GM12892 (cell line): ENCODE results near the gene DOCK7.

Source experiments
- POLR2A ChIP-seq: IDR thresholded peaks from 2 replicates; pipeline ENCODE4 v1.6.1; 2011; ENCODE audit warnings: low read depth, low read length, control low read depth
- POLR2AphosphoS5 ChIP-seq: IDR thresholded peaks from 2 replicates; pipeline ENCODE4 v1.6.1; 2011; ENCODE audit warnings: low read depth, low read length, control low read depth

GRCh38 chr1:62415687-62416086 lies 272.5 kb downstream of the DOCK7 start:
- TF ChIP-seq POLR2AphosphoS5 = no peak
- TF ChIP-seq POLR2A = no peak
